WTC11 (cell line): Measurements from ENCODE around the gene CD3E.

Source experiments
- CREB1 ChIP-seq: sonication (generic); formaldehyde crosslinking; IDR thresholded peaks from 2 replicates; pipeline ENCODE4 v1.8.0; 2023; ENCODE audit warnings: mild to moderate bottlenecking, missing genetic modification reagents
- CREM ChIP-seq: sonication (generic); formaldehyde crosslinking; IDR thresholded peaks from 2 replicates; pipeline ENCODE4 v1.8.1; 2022; ENCODE audit warnings: mild to moderate bottlenecking, missing genetic modification reagents, moderate library complexity
- CTCF ChIP-seq: fragments of 200-600 bp; IDR thresholded peaks from 2 replicates; pipeline ENCODE4 v1.8.0; 2022; ENCODE audit warnings: antibody characterized with exemption
- FOXJ3 ChIP-seq: sonication (generic); formaldehyde crosslinking; IDR thresholded peaks from 2 replicates; pipeline ENCODE4 v1.9.0; 2021; ENCODE audit warnings: missing genetic modification reagents, mild to moderate bottlenecking, borderline replicate concordance
- GABPB1 ChIP-seq: sonication (generic); formaldehyde crosslinking; IDR thresholded peaks from 2 replicates; pipeline ENCODE4 v1.8.1; 2023; ENCODE audit warnings: mild to moderate bottlenecking, missing genetic modification reagents
- HMGXB4 ChIP-seq: sonication (generic); formaldehyde crosslinking; IDR thresholded peaks from 2 replicates; pipeline ENCODE4 v1.8.1; 2023; ENCODE audit warnings: mild to moderate bottlenecking, moderate library complexity, missing genetic modification reagents
- IRF2 ChIP-seq: sonication (generic); formaldehyde crosslinking; IDR thresholded peaks from 2 replicates; pipeline ENCODE4 v1.8.0; 2022; ENCODE audit warnings: low read depth, missing genetic modification reagents, borderline replicate concordance
- JUN ChIP-seq: sonication (generic); formaldehyde crosslinking; IDR thresholded peaks from 2 replicates; pipeline ENCODE4 v1.8.0; 2023; ENCODE audit warnings: mild to moderate bottlenecking, missing genetic modification reagents
- NR1H2 ChIP-seq: sonication (generic); formaldehyde crosslinking; IDR thresholded peaks from 2 replicates; pipeline ENCODE4 v1.9.0; 2021; ENCODE audit warnings: mild to moderate bottlenecking, moderate library complexity, missing genetic modification reagents
- RELA ChIP-seq: sonication (generic); formaldehyde crosslinking; IDR thresholded peaks from 2 replicates; pipeline ENCODE4 v1.8.1; 2022; ENCODE audit warnings: missing genetic modification reagents, mild to moderate bottlenecking, borderline replicate concordance
- TP53 ChIP-seq: sonication (generic); formaldehyde crosslinking; IDR thresholded peaks from 2 replicates; pipeline ENCODE4 v1.8.1; 2023; ENCODE audit warnings: mild to moderate bottlenecking, missing genetic modification reagents
- USF2 ChIP-seq: sonication (generic); formaldehyde crosslinking; IDR thresholded peaks from 2 replicates; pipeline ENCODE4 v1.8.1; 2023; ENCODE audit warnings: mild to moderate bottlenecking, missing genetic modification reagents, moderate library complexity
- ZNF281 ChIP-seq: sonication (generic); formaldehyde crosslinking; IDR thresholded peaks from 2 replicates; pipeline ENCODE4 v1.8.0; 2023; ENCODE audit warnings: mild to moderate bottlenecking, missing genetic modification reagents
- TF ChIP-seq, protein P1 (sequence below): sonication (generic); formaldehyde crosslinking; IDR thresholded peaks from 2 replicates; pipeline ENCODE4 v1.8.0; 2022; ENCODE audit warnings: mild to moderate bottlenecking, missing genetic modification reagents

GRCh38 chr11:118340449-118340848 lies 35.9 kb downstream of the CD3E start:
- TF ChIP-seq CTCF: no peak
- TF ChIP-seq TP53 (CRISPR knock-in tag): no peak
- TF ChIP-seq USF2 (CRISPR knock-in tag): no peak
- TF ChIP-seq FOXJ3 (CRISPR knock-in tag): no peak
- TF ChIP-seq, protein P1, sequence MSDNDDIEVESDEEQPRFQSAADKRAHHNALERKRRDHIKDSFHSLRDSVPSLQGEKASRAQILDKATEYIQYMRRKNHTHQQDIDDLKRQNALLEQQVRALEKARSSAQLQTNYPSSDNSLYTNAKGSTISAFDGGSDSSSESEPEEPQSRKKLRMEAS (CRISPR knock-in tag): no peak
- TF ChIP-seq RELA: no peak
- no peak for TF ChIP-seq JUN (CRISPR knock-in tag)
- no peak for TF ChIP-seq NR1H2 (CRISPR knock-in tag)
- no peak for TF ChIP-seq IRF2
- TF ChIP-seq CREB1 (CRISPR knock-in tag): no peak
- no peak for TF ChIP-seq GABPB1 (CRISPR knock-in tag)
- no peak for TF ChIP-seq ZNF281 (CRISPR knock-in tag)
- TF ChIP-seq HMGXB4 (CRISPR knock-in tag): no peak
- no peak for TF ChIP-seq CREM
